Measurements from ENCODE around the gene HSCB.
"Not testable (repeated sequence)": the region's sequence is repeated elsewhere in the genome, so short reads cannot be mapped to it uniquely, and the experiment has no call there.

Gene HSCB, protein sequence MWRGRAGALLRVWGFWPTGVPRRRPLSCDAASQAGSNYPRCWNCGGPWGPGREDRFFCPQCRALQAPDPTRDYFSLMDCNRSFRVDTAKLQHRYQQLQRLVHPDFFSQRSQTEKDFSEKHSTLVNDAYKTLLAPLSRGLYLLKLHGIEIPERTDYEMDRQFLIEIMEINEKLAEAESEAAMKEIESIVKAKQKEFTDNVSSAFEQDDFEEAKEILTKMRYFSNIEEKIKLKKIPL

GRCh38 chr22:28741785-28742561 lies at the start of gene HSCB, which contains the start of gene CHEK2:
Gene HSCB (plus strand): TSS chr22:28742039. CDS start chr22:28742096, 57 bp downstream.
Gene CHEK2 (minus strand): TSS chr22:28741820. CDS start chr22:28734721, 7,099 bp downstream.
- peak; percentile 96 to 97 for DNase-seq

DNA sequence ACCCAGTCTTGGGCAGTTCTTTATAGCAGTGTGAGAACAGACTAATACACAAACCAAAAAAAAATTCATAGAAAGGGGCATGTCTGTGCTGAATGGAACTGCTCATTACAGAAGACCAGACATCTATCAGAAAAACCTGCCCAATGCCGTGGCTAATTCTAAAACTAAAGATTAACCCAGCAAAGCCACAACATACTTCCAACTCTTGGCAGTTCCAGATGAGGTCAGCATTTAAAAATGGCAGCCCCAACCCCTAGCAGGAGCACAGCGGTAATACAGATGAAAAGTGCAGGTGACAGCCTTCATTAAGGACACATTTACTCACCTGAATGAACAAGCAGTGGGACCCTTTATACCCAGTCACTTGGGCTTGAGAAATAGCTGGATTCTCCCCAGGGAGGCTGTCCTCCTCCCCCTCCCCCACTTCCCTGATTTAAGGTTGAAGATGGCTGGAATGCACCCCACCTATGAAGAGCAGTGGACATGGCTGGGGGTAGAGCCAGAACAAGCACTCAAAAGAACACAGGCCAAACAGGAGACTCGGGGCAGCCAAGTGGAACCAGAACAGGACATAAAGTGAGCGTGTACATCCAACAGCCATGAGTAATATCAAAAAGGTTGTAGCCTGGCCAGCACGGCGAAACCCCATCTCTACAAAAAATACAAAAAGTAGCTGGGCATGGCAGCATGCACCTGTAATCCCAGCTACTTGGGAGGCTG lies 48.6 kb upstream of the HSCB start:
- not testable (repeated sequence) for DNase-seq

DNA sequence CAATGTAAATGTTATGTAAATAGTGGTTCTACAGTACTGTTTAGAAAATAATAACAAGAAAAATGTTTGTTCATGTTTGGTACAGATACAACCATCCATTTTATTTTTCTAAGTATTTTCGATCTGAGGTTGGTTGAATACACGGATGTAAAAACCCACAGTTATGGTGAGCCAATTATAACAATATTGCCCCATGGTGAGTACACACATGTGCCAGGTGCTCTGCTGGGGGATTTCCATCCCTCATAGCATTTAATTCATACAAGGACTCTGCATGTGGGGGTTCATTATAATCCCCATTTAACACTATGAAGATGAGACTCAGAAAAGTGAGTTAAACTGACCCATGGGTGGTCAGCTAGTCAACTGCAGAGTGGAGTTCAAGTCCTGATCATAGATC lies 38.9 kb upstream of the HSCB start:
- DNase-seq, result no peak

- no peak for DNase-seq
Measured at GRCh38 chr22:28703436-28703835, 38.4 kb upstream of the HSCB start.

DNA sequence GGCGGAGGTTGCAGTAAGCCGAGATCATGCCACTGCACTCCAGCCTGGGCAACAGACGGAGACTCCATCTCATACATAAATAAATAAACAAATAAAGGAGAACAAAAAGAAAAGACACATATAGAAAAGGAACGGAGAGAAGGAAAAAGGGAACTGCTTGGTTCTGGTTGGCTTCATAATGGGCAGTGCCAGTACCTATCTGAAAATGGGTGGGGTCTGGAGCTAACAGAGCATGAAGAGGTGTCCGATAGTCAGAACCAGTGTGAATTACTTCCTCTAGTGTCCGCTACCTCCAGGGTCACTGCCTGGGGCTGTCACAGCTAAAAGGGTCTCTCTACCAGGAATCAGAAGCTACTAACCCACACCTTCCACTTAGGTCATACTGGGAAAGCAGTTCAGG lies 35.0 kb upstream of the HSCB start:
- no peak for DNase-seq

DNA sequence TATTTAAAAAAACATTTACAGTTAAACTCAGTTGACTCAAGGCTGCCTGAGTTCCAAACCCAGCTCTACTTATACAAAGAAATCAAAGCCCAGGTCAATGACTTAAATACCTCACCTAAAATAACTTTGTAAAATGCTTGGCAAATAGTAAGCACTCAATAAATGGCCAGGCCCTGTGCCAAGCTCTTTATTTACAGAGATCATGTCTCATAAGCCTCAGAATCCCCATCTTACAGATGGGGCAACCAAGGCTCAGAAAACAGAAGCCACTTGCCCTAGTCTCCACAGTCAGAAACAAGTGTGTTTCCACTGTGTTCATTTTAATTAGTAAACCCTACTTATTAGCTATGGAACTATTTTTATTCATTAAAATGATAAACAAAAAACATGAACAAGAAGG lies 31.7 kb upstream of the HSCB start:
- no peak for DNase-seq

GRCh38 chr22:28710576-28711191 lies 31.2 kb upstream of the HSCB start:
- no peak for DNase-seq

- no peak for DNase-seq
Measured at GRCh38 chr22:28711341-28711740, 30.5 kb upstream of the HSCB start.

DNA sequence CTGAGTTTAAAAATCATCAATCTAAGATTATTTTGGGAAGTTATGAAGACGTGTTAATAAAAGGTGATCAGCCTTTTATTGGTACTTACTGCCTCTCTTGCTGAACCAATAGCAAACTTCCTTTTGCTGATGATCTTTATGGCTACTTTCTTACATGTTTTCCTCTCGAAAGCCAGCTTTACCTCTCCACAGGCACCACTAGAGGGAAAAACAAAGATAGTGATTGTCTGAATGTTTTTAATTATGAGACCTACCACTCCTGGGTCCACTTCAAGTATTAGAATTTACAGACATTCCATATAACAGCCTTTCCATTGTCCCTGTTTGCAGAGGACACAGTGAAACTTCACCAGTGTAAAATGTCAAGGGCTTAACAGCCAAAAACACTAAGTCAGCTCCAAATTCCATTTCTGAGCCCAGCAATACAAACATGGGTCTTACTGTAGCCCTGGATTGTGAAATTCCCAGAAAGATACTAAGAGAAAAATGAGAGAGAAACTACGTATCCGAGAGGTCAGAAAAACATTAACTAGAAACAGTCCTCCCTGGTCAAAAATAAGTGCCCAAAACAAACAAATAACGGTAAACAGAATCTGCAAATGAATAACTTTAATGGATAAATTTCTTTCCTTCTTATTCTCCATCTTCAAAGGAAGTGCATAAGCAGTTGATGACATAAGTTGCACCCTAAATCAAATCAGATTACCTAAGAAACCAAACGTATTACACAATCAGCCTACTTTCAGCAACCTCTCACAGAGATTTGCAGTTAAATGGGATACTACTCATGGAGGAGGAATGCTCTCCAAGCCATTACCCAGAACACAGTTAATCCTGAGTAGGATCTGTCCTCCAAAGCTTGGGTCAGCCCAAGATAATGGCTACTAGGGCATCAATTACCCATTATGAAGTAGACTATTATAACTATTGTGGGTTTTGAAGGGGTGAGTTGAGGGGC lies 29.7 kb upstream of the HSCB start:
- DNase-seq, result no peak

GRCh38 chr22:28714043-28714628 lies 27.7 kb upstream of the HSCB start:
- DNase-seq, result no peak

DNA sequence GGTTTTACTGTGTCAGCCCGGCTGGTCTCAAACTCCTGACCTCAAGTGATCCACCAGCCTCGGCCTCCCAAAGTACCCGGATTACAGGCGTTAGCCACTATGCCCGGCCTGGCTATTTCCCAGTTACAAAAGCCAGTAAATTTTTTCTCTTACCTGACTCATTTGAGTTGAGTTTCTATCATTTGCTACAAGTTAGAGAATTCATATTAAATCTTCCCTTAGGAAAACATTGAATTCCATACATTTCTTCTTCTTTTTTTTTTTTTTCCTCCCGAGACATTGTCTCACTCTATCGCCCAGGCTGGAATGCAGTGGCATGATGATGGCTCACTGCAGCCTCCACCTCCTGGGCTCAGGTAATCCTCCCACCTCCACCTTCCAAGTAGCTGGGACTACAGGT lies 26.2 kb upstream of the HSCB start:
- no peak for DNase-seq

DNA sequence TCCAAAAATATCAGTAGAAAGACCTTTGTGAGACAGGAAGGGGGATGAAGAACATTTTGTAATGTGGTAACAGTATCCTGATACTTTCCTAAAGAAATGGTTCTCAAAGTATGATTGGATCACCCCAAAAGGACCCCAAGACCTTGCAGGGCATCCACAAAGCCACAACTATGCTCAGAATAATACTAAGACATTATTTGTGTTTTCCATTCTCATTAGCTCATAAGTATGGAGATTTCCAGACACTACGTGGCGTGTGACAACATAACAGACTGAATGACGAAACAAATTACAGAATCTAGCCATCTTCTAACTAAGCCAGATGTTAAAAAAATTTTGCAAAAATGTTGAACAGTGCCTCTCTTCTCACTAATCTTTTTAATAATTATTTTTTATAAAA lies 25.2 kb upstream of the HSCB start:
- no peak for DNase-seq

GRCh38 chr22:28718044-28718443 lies 23.8 kb upstream of the HSCB start:
- DNase-seq, result no peak

DNA sequence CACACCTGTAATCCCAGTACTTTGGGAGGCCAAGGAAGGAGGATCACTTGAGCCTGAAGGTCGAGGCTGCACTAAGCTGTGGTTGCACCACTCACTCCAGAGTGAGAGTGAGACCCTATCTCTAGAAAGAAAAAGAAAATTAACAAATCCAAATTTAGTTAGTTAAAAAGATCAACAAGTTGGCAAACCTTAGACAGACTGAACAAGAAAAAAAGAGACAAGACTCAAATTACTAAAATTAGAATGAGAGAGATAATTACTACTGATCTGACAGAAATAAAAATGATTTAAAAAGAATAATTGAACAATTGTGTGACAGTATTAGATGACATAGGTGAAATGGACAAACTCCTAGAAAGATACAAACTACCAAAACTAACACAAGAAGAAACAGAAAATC lies 13.8 kb upstream of the HSCB start:
- DNase-seq, result no peak

GRCh38 chr22:28728621-28729313 lies 13.1 kb upstream of the HSCB start:
- no peak for DNase-seq

DNA sequence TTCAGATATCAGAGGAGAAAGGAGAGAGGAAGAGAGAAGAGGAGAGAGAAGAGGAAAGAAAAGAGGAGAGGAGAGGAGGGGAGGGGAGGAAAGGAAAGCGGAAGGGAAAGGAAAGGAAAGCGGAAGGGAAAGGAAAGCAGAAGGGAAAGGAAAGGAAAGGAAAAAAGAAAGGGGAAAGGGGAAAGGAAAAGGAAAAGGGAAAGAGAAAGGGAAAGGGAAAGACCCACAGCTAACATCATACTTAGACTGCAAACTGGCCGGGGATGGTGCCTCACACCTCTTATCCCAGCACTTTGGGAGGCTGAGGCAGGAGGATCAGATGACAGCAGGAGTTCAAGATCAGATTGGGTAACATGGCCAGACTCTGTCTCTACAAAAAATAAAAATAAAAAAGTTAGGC lies 11.7 kb upstream of the HSCB start:
- no peak for DNase-seq

GRCh38 chr22:28734393-28734792 lies 7.4 kb upstream of the HSCB start:
- no peak for DNase-seq

DNA sequence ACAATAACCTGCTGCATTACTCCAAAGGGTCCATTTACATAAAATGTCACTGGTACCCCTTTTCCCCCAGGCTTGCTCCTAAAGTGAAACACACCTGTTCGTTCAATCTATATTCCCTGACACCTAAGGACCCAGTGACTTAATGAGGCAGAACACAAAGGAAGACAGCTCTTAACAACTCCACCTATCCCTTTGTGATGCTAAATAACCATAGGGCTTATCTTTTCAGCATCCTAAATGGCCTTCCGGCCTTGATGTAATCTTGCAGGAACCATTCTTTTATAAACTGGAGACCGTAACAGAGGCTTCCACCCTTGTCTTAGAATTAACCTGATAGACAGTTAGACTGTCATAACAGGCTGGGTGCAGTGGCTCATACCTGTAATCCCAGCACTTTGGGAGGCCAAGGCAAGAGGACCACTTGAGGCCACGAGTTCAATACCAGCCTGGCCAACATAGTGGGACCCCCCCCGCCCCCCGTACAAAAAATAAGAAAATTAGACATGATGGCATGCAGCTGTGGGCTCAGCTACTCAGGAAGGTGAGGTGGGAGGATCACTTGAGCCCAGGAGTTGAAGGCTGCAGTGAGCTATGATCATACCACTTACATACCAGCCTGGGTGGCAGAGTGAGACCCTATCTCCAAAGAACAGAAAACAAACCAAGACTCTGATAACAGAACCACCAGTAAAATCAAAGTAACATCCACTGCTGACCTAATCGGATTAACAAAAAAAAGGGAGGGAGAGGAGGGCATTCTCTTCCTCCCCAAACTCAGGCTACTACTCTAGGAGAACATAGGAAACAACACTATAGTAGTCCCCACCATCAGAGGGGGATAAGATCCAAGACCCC lies 5.3 kb upstream of the HSCB start:
- DNase-seq, result no peak

- DNase-seq, result no peak
Measured at GRCh38 chr22:28737701-28738100, 4.1 kb upstream of the HSCB start.

GRCh38 chr22:28738876-28739275 lies 3.0 kb upstream of the HSCB start:
- not testable (repeated sequence) for DNase-seq

All from stimulated activated CD4-positive, alpha-beta T cell treated with anti-CD3 and anti-CD28 coated beads, Interleukin-2, amount 100 ng/mL, for 24 hours (primary cell).